HAP-1 (cell line): ENCODE results near the gene TASP1.

Experiments
- DNase-seq, 2 experiments: peaks; one replicate each; pipeline ENCODE4 v3.0.0-alpha.2; 2016 to 2020; ENCODE audit warnings: low spot score in 2 of 2
- H3K27me3 ChIP-seq: fragments of 250-450 bp; sonication (Bioruptor Pico); 2 replicates; pipeline ENCODE4 v1.5.1; 2020; ENCODE audit warnings: low read depth, mild to moderate bottlenecking, moderate library complexity
- H3K36me3 ChIP-seq: fragments of 250-450 bp; sonication (Bioruptor Pico); replicated peaks from 2 replicates; pipeline ENCODE4 v1.5.1; 2020; ENCODE audit warnings: mild to moderate bottlenecking
- H3K4me1 ChIP-seq: fragments of 250-450 bp; sonication (Bioruptor Pico); 2 replicates; pipeline ENCODE4 v1.5.1; 2020; ENCODE audit warnings: mild to moderate bottlenecking
- H3K4me3 ChIP-seq: fragments of 250-450 bp; sonication (Bioruptor Pico); 2 replicates; pipeline ENCODE4 v1.5.1; 2020; ENCODE audit warnings: mild to moderate bottlenecking, moderate library complexity
- H3K9me3 ChIP-seq: fragments of 250-450 bp; sonication (Bioruptor Pico); 2 replicates; pipeline ENCODE4 v1.5.1; 2020; ENCODE audit warnings: mild to moderate bottlenecking, moderate library complexity
- in situ Hi-C: fragments of 300-500 bp; cut with MboI; formaldehyde crosslinking; loops from 3 replicates; pipeline ENCODE4 v1.14.3; 2020; ENCODE audit warnings: low sequenced_read_pairs, inconsistent platforms, mixed read lengths

The TASP1 gene, protein sequence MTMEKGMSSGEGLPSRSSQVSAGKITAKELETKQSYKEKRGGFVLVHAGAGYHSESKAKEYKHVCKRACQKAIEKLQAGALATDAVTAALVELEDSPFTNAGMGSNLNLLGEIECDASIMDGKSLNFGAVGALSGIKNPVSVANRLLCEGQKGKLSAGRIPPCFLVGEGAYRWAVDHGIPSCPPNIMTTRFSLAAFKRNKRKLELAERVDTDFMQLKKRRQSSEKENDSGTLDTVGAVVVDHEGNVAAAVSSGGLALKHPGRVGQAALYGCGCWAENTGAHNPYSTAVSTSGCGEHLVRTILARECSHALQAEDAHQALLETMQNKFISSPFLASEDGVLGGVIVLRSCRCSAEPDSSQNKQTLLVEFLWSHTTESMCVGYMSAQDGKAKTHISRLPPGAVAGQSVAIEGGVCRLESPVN

DNA sequence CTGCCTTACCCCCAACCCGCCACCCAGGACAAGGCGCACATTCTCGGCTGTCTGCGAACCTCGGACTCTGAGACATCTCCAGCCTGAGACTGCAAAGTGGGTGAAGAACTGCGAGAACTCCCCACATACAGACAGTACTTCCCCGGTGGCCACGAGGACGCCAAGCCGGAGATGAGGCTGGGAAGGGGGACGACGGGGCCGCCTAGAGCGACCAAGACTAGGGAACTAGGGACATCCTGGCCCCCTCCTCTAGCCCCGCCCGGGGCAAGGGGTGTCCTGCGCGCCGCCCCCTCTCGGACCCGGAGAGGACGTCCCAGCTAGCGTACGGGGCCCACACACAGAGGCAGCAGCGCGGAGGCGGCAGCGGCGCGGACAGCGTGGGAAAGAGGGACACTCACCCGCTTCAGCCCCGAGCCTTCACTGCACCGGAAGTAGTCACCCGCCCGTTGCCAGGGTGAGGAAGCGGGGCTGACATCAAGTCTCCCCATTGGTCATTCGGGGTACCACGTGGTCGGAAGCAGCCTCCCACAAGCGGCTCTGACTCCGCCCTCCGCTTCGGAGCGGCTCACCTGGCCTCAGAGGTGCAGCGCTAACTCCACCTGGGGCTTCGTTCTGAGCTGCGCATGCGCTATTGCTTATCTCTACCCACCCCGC, at the start of gene TASP1:
Gene TASP1, minus strand, starts transcription at position 437 of the 654 bp plus-strand sequence. CDS start 8,854 bp downstream, outside the sequence.
- no peaks in the 10 kb centered on the region; the same call in 1 of the 2 replicates for H3K27me3 ChIP-seq
- peak within 1 kb of the TSS; percentile 97 for H3K4me3 ChIP-seq
- peaks cover 13% of the 10 kb centered on the region for H3K4me1 ChIP-seq
- H3K36me3 ChIP-seq, result no peaks in the 10 kb centered on the region
- DNase-seq, result peak; percentile 92 to 96
- H3K9me3 ChIP-seq, result no peaks in the 10 kb centered on the region
- in situ Hi-C loops, result no loop called here

DNA sequence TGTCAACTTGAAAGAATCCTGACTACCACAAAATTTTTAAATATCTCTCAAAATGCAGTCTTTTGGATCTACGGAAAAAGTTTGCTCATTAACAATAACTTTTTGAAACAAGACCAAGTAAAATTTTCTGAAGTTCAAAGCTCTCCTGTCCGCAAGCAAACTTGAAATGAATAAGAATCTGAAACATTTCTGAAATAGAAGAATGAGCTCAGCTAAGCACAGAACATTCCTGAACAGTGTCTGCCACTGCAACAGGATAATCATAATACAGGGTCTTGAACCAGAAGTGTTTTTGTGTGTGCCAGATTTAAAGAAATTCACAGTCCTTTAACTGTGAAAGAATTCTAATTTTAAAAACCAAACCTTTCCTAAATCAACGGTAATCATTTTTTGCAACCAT, 49.1 kb upstream of the TASP1 start:
- no peaks in the 10 kb centered on the region for H3K9me3 ChIP-seq
- DNase-seq, result no peak
- H3K27me3 ChIP-seq, result no peaks in the 10 kb centered on the region
- H3K4me3 ChIP-seq, result no peak overlapping the region
- H3K4me1 ChIP-seq, result no peaks in the 10 kb centered on the region
- no peaks in the 10 kb centered on the region for H3K36me3 ChIP-seq
- in situ Hi-C loops, result no loop called here

DNA sequence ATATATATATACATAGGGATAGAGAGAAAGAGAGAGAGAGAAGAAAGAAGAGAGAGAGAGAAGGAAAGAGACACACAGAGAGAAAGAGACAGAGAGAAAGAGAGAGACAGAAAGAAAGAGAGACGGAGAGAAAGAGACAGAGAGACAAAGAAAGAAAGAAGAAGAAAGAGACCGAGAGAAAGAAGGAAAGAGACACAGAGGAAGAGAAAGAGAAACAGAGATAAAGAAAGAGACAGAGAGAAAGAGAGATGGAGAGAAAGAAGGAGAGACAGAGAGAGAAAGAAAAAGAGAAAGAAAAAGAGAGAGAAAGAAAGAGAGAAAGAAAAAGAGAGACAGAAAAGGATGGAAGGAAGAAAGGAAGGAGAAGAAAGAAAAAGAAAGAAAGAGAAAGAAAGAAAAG, 46.9 kb upstream of the TASP1 start:
- in situ Hi-C loops, result no loop called here
- Histone ChIP-seq H3K9me3 (no peaks in the 10 kb centered on the region), H3K27me3 (no peaks in the 10 kb centered on the region), H3K4me1 (no peaks in the 10 kb centered on the region), H3K36me3 (no peaks in the 10 kb centered on the region), H3K4me3 (no peak overlapping the region)
- DNase-seq, result no peak

DNA sequence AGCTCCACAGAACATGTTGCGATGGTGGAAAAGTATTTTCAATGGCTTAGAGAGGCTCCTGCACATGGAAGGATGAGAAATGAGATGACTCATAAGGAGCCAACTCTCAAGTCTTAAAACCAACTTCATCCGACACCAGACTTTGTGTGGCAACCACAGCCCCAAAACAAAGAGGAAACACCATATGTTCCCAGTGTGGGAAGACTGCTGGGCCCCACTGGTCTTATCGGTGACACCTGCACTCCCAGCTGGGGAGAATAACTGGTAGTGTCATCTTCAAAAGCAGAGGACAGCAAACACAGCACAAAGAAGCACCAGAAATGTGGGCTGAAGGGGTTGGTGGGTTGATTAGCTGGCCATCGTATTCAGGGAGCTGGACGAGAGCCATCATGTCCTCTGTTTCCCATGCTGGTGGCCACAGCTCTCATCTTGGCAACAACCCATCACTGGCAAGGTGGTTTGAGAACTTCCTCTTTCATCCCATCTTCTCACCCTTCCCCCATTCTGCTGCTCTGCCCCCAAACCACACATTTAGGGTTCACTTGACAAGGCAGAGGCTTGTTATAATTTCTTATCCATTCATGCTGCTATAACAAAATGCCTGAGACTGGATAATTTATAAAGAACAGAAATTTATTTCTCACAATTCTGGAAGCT, 46.0 kb upstream of the TASP1 start:
- in situ Hi-C loops, result no loop called here
- Histone ChIP-seq H3K4me1 (no peaks in the 10 kb centered on the region), H3K4me3 (no peak overlapping the region), H3K27me3 (no peaks in the 10 kb centered on the region), H3K9me3 (no peaks in the 10 kb centered on the region), H3K36me3 (no peaks in the 10 kb centered on the region)
- DNase-seq, result no peak

DNA sequence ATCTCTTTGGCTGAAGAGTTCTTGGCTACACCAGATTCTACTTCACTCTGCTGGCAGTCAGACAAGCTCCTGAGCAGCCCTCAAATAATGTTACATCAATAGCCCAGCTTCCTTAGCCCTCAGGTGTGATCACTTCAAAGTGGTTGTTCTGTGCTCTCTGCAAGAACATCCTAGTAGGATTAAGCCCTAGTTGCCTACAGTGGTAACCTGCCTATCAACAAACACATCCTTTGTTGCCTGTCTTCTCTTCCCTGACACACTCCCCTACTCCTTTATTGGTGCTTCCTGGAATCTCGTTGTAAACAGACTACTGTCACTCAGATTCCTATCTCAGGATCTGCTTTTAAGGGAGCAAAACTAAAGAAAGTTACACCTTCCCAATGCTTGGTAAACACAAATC, 45.1 kb upstream of the TASP1 start:
- in situ Hi-C loops, result no loop called here
- no peaks in the 10 kb centered on the region for H3K4me1 ChIP-seq
- no peaks in the 10 kb centered on the region for H3K36me3 ChIP-seq
- DNase-seq, result no peak
- H3K27me3 ChIP-seq, result no peaks in the 10 kb centered on the region
- no peak overlapping the region for H3K4me3 ChIP-seq
- no peaks in the 10 kb centered on the region for H3K9me3 ChIP-seq

DNA sequence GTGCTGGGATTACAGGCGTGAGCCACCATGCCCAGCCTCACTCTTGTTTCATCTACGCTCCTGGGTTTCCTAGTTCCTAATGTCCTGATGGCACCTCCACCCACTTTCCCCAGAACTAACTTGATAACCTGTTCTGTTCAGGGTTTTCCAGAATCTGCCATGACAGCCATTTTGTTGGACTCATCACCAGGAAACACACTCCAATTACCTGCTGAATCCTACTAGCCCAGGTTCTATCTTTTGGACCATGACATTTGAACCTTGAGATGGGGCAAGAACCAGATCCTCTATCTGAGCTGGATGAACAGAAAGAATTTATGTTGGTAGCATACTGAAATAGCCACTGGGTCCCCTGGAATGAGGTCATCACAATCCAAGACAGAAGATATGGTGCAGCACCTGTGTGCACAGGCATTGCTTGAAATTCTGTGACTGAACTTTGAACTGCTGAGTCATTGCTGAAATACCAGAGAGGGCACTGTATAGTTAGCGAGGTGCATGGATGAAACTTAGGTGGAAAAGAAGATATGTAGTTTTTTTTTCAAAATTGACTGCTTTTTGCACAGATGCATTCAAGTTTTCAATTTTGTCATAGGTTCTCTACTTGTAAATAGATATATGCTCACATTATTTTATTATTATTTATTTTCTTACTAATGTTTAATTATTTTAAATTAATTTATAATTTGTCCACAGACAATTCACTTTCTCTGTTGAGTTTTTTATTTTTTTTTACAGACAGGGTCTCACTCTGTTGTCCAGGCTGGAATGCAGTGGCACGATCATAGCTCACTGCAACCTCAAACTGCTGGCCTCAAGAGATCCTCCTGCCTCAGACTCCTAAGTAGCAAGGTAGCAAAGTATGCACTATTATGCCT, 42.8 kb upstream of the TASP1 start:
- no peak overlapping the region for H3K4me3 ChIP-seq
- DNase-seq, result no peak
- no peaks in the 10 kb centered on the region for H3K4me1 ChIP-seq
- no peaks in the 10 kb centered on the region for H3K36me3 ChIP-seq
- in situ Hi-C loops, result no loop called here
- H3K9me3 ChIP-seq, result no peaks in the 10 kb centered on the region
- H3K27me3 ChIP-seq, result no peaks in the 10 kb centered on the region

DNA sequence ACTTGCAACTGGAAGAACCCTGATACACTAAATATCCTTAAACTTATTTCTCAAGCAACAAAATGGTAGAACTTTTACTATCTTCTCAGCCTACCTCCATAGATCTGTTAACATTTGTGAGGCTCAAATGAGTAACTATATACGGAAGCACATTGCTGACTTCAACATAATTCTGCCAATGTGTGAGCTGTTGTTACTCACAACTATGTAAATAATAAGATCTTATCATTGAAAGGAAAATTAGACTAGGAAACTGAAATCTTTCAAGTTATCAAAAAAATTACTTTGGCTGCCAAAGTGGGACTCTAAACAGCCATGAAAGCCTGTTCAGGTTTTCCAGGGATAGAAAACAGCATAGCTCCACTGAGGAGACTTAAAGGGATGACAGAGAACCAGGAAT, 40.2 kb upstream of the TASP1 start:
- H3K36me3 ChIP-seq, result no peaks in the 10 kb centered on the region
- no peaks in the 10 kb centered on the region for H3K9me3 ChIP-seq
- DNase-seq, result no peak
- H3K4me3 ChIP-seq, result no peak overlapping the region
- H3K27me3 ChIP-seq, result no peaks in the 10 kb centered on the region
- H3K4me1 ChIP-seq, result no peaks in the 10 kb centered on the region
- in situ Hi-C loops, result no loop called here

DNA sequence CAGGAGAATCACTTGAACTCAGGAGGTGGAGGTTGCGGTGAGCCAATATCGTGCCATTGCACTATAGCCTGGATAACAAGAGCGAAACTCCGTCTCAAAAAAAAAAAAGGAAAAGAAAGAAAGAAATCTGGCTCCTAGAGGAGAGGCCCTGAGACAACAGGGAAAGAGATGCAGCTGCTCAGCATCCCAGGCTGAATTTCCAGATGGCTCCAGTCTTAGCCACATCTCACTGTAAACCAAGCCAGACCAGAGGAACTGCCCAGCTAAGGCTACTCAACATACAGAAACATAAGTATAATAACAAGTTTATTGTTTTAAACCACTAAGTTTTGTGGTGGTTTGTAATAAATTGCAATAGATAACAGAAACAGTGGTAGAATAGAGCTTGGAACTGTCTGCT, 38.5 kb upstream of the TASP1 start:
- no peaks in the 10 kb centered on the region for H3K4me1 ChIP-seq
- in situ Hi-C loops, result no loop called here
- H3K4me3 ChIP-seq, result no peak overlapping the region
- no peak for DNase-seq
- peaks cover 5% of the 10 kb centered on the region; the same call in 1 of the 2 replicates for H3K27me3 ChIP-seq
- H3K9me3 ChIP-seq, result no peaks in the 10 kb centered on the region
- no peaks in the 10 kb centered on the region for H3K36me3 ChIP-seq

DNA sequence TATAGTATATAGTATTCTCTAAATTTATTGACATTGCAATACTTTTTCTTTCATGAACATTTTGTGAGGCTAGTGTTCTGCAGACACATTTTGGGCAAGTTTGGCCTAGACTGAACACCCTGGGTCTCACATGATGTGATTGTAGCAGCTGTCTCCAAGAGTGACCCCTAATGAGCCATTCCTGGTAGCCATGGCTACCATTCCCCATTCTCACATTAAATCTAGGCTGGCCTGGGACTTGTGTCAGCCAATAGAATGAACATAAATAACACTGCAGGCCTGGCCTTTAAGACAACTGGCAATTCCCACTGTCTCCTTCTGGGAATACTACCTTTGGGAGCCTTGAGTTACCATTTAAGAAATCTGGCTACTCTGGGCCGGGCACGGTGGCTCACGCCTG, 38.0 kb upstream of the TASP1 start:
- Histone ChIP-seq H3K9me3 (no peaks in the 10 kb centered on the region), H3K4me1 (no peaks in the 10 kb centered on the region), H3K36me3 (no peaks in the 10 kb centered on the region), H3K27me3 (peaks cover 9% of the 10 kb centered on the region), H3K4me3 (no peak overlapping the region)
- in situ Hi-C loops, result no loop called here
- no peak for DNase-seq

DNA sequence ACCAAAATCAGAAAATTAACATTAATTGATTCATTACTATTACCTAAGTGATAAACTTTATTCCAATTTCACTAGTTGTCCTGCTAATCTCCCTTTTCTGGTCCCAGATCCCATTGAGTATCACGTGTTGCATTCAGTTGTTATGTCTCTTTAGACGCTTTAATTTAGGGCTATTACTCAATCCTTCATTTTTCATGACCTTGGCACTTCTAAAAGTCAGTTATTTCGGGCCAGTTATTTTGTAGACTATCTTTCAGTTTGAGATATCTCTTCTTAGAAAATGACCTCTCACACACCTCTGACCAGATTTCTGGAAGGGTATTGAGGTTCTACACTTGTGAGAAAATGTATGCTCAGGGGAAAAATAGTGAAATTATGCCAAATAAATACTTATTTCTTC, 34.0 kb upstream of the TASP1 start:
- no peaks in the 10 kb centered on the region for H3K36me3 ChIP-seq
- in situ Hi-C loops, result no loop called here
- H3K27me3 ChIP-seq, result peaks cover 14% of the 10 kb centered on the region
- no peaks in the 10 kb centered on the region for H3K4me1 ChIP-seq
- H3K4me3 ChIP-seq, result no peak overlapping the region
- H3K9me3 ChIP-seq, result no peaks in the 10 kb centered on the region
- no peak for DNase-seq

DNA sequence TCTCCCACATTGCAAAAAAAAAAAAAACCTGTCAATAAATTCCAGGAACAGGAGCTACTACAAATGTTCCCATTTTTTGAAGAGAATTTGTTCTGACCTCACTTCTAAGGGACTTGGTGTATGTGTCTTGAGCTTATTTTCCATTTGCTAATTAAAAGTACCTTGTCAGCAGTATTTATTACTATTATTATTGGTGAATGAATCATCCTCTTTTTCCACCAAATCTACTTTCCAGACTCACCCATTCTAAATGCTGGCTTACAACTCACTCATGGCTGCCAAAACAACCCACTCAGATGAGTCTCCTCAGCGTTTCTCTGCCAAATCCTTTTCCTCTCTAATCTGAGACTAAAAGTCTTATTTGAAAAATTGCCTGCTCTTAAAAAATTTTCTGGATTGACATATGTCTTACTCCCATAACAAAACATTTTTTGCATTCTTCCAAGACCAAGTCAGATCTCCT, 33.2 kb upstream of the TASP1 start:
- H3K4me1 ChIP-seq, result no peaks in the 10 kb centered on the region
- H3K36me3 ChIP-seq, result no peaks in the 10 kb centered on the region
- no peaks in the 10 kb centered on the region for H3K9me3 ChIP-seq
- peaks cover 14% of the 10 kb centered on the region for H3K27me3 ChIP-seq
- H3K4me3 ChIP-seq, result no peak overlapping the region
- no peak for DNase-seq
- in situ Hi-C loops, result no loop called here

DNA sequence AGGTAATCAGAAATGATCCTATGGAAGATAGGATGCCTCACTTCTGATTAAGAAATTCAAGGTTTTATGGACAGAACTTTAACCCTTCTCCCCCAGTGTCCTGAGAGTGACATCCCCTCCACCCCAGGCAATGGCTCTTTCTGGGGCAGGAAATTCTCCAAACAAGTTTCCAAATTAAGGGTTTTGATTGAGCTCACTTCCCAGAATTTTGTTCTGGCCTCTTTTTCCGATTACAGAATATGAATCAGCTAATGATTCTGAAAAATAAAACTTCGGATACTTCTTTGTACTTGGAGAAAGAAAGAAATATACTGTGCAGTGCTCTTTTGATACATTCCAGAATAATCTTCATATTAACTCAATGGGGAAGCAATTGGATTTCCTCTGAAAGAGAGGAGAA, 32.8 kb upstream of the TASP1 start:
- Histone ChIP-seq H3K4me1 (no peaks in the 10 kb centered on the region), H3K36me3 (no peaks in the 10 kb centered on the region), H3K9me3 (no peaks in the 10 kb centered on the region), H3K4me3 (no peak overlapping the region), H3K27me3 (peaks cover 14% of the 10 kb centered on the region)
- in situ Hi-C loops, result no loop called here
- no peak for DNase-seq

DNA sequence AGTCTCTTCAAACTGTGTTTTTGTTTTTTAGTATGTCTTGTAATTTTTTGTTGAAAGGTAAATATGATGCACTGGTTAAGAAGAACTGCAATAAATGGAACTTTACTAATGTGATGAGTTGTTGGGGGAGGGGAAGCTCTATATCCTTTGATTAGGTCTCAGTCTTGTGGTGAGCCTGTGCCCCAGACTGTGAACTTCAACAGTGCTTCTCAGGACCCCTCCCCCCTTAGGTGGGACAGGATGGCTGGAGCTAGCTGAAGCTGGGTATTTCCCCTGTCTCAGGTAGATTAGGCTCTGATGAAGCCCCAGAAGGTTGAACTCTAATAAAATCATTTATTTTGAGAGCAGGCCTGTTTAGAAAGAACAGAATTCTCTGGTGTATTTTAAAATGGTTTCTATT, 31.4 kb upstream of the TASP1 start:
- H3K9me3 ChIP-seq, result no peaks in the 10 kb centered on the region
- H3K36me3 ChIP-seq, result no peaks in the 10 kb centered on the region
- H3K27me3 ChIP-seq, result peaks cover 14% of the 10 kb centered on the region
- DNase-seq, result no peak
- no peak overlapping the region for H3K4me3 ChIP-seq
- no peaks in the 10 kb centered on the region for H3K4me1 ChIP-seq
- in situ Hi-C loops, result no loop called here
